Sciatic nerve (tissue), 2 donors: Measurements from ENCODE around the gene ATP6V0A1. TPM values are rescaled to one million over a fixed set of nuclear protein-coding genes. Genes with fewer than 3 reads are reported as not detected.
A peak's percentile ranks its signal among the peaks of the same experiment; 100 is the strongest.

ENCODE experiments used
- ATAC-seq: fragments of 200-7000 bp; cut with Tn5 transposase; one replicate; pipeline ENCODE4 v1.9.1; 2020; ENCODE audit warnings: mild to moderate bottlenecking, moderate library complexity
- DNase-seq: peaks from one replicate; pipeline ENCODE4 v3.0.0-alpha.2; 2020; ENCODE audit warnings: low spot score
- intact Hi-C: fragments of 100-400 bp; cut with DNase I; formaldehyde crosslinking; loops from one replicate; pipeline ENCODE4 v1.14.2; 2022
- total RNA-seq: library from RNA; stranded (reverse); fragmentation: NEBNext Ultra II Directional; extraction: Animal tissue kit (Norgen Biotek cat#: 25700); gene quantifications from one replicate; pipeline ENCODE4 v1.2.1, GENCODE V29; 2021
- donor health status: DM: no; HTN: no; CAD: no.
- donor health status: DM: no; HTN: no; CAD: no.

ATP6V0A1 gene
- total RNA-seq, 1 donor from 2014 or later: 115 TPM

- intact Hi-C loops: no loop called here
- no peak for DNase-seq
- ATAC-seq: no peak
These were observed 50.7 kb downstream of the ATP6V0A1 start for GRCh38 chr17:42509409-42509808.

DNA sequence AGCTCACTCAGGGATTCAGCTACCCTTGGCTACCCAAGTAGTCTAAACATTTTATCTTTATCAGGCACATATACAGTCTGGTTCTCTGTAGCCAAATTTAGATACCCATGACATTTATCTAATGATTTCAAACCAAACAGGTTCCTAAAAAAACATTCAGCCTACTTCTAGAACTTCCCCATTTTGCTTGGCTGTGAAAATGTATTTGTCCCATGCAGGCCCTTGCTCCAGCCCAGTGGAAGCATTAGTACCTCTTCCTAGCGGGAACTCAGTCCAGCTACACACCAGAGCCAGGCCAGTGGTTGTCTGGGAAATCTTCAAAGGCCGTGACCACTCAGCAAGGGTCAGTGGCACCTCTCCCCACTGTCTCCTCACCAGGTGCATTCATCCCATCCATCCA lies 51.2 kb downstream of the ATP6V0A1 start:
- no peak for ATAC-seq
- intact Hi-C loops: loop anchor here (10.0 kb wide), 1 partner anchor 95 kb away; no protein-coding TSS in a partner anchor
- DNase-seq: no peak

DNA sequence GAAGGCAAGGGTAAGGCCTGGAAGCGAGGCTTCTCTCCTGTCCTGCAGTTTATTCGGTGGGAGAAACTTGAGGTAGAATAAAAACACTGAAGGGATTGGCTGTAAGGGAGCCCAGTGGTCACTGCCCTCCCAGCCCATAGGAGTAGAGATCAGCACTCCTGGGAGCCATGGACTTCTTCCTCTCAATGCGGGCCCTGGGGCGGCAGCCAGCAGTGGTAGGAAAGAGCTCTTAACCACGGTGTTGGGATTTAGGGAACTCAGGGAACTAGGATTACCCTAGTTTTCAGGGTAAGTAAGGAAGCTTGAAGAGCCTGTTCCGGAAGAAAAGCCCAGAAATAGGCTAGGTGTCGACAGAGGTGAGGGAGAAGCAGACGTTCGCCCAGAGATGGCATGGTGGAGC lies 53.6 kb downstream of the ATP6V0A1 start:
- DNase-seq (no peak), ATAC-seq (peak; percentile 25)
- intact Hi-C loops: loop anchor here (10.0 kb wide), 1 partner anchor 97 kb away; no protein-coding TSS in a partner anchor

- DNase-seq (no peak), ATAC-seq (peak; percentile 29)
- intact Hi-C loops: loop anchor here (10.0 kb wide), 1 partner anchor 98 kb away; no protein-coding TSS in a partner anchor
These were observed 54.1 kb downstream of the ATP6V0A1 start for GRCh38 chr17:42512733-42513251.

- DNase-seq: no peak
- ATAC-seq: no peak
- intact Hi-C loops: loop anchor here (10.0 kb wide), 1 partner anchor 99 kb away; no protein-coding TSS in a partner anchor
These were observed 55.0 kb downstream of the ATP6V0A1 start for GRCh38 chr17:42513686-42514085.

DNA sequence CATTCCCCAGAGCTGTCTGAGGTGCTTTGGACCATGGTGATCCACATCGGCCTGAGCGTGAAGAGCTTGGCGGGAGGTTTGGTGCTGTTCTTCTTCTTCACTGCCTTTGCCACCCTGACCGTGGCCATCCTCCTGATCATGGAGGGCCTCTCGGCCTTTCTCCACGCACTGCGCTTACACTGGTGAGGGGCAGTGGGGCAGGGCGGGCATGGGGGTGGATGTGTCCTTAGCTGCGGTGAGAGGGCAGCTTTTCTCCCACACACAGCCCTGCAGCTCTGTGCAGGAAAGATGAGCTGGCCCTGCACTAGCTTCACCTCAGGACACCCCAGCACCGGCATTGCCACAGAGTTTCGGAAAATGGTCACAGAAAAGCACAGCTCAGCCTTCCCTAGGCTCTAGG lies 55.6 kb downstream of the ATP6V0A1 start:
- ATAC-seq (no peak), DNase-seq (no peak)
- intact Hi-C loops: loop anchor here (10.0 kb wide), 1 partner anchor 99 kb away; no protein-coding TSS in a partner anchor

DNA sequence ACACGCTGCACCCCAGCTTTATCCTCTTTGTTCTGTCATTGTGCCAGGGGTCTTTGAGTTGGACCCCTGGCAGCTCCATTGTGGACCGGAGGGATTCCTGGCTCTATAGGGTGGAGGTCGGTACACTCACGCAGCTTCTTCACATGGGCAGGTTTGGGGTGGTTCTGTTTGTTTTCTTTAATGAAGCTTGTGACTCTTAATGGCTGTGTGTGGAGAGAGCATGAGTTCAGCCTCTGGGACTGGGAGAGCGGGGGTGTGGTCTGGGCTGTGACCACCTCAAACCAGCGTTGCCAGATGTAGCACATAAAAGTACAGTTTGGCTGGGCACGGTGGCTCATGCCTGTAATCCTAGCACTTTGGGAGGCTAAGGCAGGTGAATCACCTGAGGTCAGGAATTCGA lies 56.2 kb downstream of the ATP6V0A1 start:
- intact Hi-C loops: loop anchor here (10.0 kb wide), 1 partner anchor 100 kb away; no protein-coding TSS in a partner anchor
- no peak for ATAC-seq
- DNase-seq: no peak

- DNase-seq: peak; percentile 95
- intact Hi-C loops: loop anchor here (10.0 kb wide), 1 partner anchor 103 kb away; no protein-coding TSS in a partner anchor
- ATAC-seq: peak; percentile 58
These were observed 58.8 kb downstream of the ATP6V0A1 start for GRCh38 chr17:42517516-42517915.

DNA sequence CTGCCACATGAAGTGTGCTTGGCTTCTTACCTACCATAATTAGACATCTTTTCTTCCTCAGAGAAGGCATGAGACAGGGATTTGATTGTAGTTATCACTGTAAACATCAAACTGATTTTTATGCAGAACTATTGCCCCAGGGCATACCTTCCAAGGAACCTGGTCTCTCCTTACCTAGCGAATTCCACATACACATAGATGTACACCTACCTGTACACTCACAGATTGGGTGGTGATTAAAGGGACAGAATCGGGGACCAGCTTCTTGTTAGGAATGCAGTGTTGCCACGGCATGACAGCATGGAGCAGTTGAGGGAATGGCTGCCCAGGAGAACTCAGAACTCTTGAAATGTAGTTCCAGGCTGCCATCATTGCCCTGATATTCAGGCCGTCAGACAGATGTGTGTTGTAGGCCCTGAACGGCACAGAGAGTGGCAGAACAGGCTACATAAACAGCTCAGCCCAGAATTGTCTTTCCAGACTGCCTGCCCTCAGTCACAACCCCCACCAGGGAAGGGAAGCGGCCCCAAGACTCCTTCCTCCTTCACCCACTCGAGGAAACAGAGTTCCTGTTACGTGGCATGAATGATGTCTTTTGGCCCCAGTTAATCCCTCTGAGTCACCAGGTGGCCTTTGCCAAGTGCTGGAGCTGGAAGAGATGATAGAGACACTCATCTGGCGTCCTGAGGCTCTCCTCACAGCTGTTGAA lies 59.5 kb downstream of the ATP6V0A1 start:
- peak; percentile 47 for ATAC-seq
- intact Hi-C loops: loop anchor here (10.0 kb wide), 1 partner anchor 103 kb away; no protein-coding TSS in a partner anchor
- peak; percentile 84 for DNase-seq

- ATAC-seq: peak; percentile 18
- intact Hi-C loops: loop anchor here (10.0 kb wide), 1 partner anchor 104 kb away; no protein-coding TSS in a partner anchor
- peak; percentile 78 for DNase-seq
These were observed 60.3 kb downstream of the ATP6V0A1 start for GRCh38 chr17:42518755-42519545.

DNA sequence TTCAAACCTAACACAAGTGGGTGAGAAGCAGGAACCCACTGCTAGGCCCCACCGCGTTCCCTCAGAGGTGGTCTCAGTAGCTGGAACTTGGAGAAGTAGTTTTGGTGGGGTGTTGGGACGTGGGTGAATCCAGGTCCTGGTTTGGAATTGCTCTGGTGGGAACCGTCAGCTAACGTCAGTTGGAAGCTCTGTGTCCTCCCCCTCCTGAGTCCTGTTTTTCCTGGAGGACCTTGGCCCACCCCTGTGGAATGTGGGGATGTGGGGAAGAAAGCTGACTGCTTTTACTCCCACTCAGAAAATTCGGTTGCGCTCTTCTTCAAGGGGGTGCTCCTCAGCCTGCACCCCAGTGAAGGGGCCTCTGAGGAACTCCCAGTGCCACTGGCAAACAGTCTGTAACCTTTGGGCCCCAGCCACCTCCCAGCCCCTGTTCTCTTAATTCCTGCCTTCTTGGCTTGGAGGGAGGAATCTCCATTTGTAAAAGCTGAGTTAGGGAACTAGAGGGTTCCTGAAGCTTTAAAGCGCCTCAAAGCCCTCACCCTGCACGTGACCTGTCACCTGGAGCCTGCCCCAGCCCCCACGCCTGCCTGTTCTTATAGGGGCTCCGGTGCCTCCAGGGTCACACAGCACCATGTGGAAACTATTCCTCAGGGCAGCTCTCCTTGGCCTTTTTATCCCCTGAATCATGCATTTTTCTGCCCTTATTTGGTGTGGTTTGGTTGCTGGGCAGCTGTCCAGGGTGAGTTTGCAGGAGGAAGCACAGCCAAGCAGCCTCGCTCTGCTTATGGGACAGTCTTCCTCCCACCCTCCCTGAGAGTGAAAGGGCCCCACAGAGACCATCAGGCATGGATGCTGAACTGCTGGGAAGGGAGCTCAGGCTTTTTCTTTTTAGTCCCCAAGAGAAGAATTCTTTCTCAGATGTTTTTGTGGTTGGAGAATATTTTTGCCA lies 61.1 kb downstream of the ATP6V0A1 start:
- intact Hi-C loops: loop anchor here (10.0 kb wide), 1 partner anchor 105 kb away; no protein-coding TSS in a partner anchor
- ATAC-seq (peak; percentile 87), DNase-seq (peak; percentile 95)

- DNase-seq: peak; percentile 74
- peak; percentile 0 for ATAC-seq
- intact Hi-C loops: no loop called here
These were observed 61.9 kb downstream of the ATP6V0A1 start for GRCh38 chr17:42520540-42520951.

- intact Hi-C loops: no loop called here
- DNase-seq: no peak
- no peak for ATAC-seq
These were observed 62.4 kb downstream of the ATP6V0A1 start for GRCh38 chr17:42521036-42521435.

DNA sequence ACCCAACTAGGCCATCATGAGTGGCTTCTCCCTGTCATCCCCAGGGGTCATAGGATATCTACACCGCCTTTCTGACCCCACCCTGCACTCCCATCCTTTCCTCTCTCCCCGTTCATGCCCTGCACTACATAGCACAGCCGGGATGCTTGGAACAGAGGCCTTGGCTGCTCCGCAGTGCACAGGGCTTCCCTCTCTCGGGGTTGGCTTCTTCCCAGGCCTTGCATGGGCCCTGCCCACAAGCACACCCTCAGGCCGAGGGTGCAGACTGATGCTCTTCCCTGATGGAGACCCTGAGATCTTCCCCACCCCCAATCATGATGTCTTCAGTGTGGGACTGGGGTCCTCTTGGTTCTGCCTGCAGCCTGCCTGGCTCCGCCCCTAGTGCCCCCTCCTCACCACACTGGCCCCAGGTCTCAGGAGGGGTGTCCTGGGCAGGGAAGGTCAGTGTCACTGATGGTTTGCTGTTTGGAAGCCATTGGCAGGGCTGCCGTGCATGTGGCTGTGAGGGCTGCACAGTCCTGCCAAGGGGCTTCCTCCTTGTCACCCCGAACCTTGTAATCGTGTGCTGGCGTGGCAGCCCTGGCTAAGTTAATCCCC lies 63.1 kb downstream of the ATP6V0A1 start:
- intact Hi-C loops: no loop called here
- DNase-seq: peak; percentile 63
- ATAC-seq: no peak

GRCh38 chr17:42522263-42522790 lies 63.6 kb downstream of the ATP6V0A1 start:
- DNase-seq (peak; percentile 61), ATAC-seq (no peak)
- intact Hi-C loops: no loop called here

DNA sequence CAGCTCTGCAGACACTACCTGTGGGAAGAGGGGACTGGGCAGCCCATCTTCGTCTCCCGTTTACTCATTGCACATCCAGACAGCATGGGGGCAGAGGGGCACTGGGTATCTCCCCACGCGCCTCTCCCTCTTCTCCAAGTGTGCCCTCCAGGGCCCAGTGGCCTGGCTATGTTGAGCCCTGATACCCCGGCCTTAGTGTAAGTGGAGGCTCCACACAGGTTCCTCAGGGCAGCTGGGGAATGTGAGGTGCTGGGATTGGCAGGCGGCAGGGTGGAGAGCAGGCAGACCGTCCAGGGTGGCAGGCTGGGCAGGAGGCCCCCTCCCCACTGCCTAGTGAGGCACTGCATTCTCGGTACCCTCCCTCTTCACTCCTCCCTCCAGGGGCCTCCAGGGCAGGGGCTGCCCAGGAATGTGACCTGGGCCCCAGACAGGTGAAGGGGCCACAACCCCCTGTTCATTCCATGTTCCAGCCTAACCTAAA lies 64.2 kb downstream of the ATP6V0A1 start:
- no peak for ATAC-seq
- intact Hi-C loops: no loop called here
- no peak for DNase-seq

GRCh38 chr17:42525221-42525620 lies 66.5 kb downstream of the ATP6V0A1 start:
- no peak for DNase-seq
- ATAC-seq: no peak
- intact Hi-C loops: loop anchor here (5.0 kb wide), 1 partner anchor 203 kb away; no protein-coding TSS in a partner anchor
